HG03439 (cell line): ENCODE results near the gene XPNPEP1.

Experiments
- ATAC-seq: cut with Tn5 transposase; IDR thresholded peaks from one replicate; pipeline ENCODE4 v1.9.1; 2021; ENCODE audit warnings: mild to moderate bottlenecking, moderate library complexity; ENCODE audit not compliant: unreplicated experiment

The XPNPEP1 gene

DNA sequence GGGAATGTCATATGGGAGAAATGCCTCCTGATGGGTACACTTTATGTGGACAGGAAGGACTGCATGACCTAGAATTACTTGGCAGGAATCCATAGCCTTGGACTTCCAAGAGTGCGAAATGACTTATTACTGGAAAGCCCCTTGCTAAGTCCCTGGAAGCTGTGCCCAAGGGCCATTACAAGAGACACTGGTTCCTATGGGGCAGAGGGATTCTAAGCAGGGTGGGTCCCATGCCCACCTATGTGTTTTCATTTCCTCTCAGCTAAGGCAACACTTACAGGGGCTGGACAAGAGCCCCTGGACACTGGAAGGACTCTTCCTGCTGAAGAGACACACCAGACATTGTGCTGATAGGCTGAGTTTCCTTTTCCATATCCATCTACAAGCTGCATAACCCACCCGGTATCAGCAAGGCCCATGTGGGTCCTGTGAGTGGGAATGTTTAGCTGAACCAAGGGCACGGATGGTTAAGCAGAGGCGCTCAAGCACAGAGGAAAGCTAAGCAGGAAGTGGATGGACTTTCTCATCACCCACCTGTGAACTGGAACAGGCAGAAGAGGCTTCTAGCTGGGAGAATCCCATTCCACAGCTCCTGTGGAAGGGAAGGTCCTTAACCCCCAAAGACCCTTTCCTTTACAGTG is 56.2 kb downstream of the XPNPEP1 start:
- ATAC-seq: no peak

DNA sequence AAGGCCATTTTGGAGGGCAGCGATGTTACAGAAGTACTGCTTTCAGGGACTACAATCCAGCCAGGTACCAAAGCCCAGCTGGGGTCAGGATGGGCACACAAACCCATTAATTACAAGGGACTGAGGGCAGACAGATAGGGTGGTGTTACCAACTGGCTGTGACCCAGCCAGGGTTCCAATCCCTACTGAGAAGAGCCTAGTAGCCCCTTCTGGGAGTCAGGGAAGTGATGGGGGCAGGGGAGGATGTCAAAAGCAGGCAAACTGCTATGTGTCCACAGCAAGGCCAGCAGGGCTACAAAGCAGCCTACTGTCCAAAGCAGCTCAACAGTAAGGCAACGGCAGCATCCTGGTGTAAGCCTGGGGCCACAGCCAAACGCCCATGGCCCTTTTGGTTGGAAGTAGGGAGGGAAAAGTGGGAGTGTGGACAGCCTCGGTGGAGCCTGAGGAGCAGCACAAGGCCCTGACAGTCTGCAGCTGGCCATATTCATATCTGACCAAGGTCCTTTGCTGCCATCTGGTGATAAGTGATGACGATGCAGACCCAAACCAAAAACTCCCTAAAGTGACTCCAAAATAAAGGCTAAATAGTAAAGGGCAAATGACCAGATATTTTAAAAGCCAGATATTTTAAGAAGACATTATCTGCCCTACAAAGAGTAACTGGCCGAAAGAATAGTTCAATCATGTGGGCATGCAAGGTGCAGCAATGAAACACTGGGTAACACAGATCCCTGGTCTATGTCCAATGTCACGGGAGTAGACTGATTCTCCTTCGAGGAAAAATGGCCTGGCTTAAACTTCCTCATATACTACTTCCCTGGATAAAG is 56.9 kb downstream of the XPNPEP1 start:
- ATAC-seq: no peak

DNA sequence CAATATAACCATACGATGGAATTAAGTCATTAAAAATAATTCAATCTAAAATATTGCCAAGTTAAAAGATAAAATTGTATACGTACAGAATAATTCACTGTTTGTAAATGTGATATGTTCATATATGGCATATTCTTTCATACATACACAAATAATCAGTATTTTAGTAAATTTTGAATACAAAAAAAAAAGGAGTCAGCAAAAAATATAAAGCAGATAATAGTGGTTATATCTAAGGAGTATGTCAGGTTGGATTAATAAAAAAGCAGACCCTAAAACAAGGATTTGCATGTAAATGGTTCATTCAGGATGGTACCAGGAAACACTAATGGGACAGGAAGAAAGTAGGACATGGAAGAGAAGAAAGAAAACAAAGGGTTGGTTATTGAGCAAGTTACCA is 59.5 kb downstream of the XPNPEP1 start:
- no peak for ATAC-seq

DNA sequence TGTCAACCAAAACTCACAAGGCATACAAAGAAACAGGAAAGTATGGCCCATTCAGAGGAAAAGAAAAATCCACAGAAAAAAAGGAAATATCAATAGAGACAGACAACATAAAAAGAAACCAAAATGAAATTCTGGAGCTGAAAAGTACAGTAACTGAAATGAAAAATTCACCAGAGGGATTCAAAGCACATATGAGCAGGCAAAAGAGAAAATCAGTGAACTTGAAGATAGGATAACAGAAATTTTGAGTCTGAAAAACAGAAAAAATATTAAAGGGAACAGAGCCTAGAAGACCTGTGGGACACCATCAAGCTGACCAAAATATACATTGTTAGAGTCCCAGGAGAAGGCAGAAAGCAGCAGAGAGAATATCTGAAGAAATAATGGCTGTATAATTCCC is 60.6 kb downstream of the XPNPEP1 start:
- no peak for ATAC-seq

DNA sequence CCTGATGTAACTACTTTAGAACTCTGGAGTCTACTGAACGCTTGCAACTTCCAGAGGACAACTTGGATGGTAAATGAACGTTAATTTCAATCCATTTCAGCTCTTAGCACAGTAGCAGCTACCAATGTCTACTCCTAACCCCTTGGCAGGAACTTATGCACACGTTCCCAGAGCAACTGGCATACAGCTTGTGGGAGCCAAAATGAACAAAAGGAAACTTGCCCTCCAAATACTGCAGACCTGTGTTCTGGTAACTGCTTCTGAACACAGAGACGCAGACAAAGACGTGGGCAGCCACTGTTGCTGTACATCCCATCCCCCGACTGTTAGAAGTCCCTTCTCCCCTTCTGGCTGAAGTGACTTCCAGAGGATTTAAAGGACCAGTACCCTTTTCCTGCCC is 61.3 kb downstream of the XPNPEP1 start:
- ATAC-seq: no peak

DNA sequence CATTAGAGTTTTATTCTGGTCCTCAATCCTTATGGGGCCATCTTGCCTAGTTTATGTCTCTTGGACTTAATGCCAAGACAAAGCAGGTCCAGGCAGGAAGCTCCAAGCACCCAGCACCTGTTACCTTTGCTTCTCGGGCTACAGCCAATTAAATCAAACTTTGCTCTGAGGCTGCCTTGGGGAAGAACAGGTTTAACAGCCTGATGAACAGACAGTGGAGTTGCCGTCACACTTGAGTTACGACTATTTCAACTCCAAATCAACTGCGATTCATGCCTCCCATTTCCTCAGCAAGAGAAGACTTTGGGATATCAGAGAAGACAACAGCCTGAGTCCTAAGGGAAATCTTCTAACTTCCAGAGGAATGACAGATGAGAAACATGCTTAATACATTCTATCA is 62.2 kb downstream of the XPNPEP1 start:
- no peak for ATAC-seq

DNA sequence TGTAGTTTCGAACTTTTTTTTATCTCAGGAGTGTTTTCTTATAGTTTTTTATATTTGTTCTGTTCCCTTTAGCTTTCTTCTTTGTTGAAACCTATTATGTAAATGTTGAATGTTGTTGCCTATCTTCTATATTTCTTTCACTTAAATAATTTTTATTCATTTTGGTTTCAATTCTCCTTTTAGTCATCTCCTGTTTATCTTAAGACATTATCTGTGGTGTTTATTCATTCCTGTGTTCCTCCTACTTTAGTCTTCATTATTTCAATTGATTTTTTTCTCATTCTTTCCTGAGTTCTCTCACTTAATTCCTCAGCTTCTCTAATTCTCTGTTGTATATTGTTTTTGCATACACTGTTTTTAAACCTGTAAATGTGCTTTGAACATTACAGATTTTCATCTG is 64.1 kb downstream of the XPNPEP1 start:
- no peak for ATAC-seq

DNA sequence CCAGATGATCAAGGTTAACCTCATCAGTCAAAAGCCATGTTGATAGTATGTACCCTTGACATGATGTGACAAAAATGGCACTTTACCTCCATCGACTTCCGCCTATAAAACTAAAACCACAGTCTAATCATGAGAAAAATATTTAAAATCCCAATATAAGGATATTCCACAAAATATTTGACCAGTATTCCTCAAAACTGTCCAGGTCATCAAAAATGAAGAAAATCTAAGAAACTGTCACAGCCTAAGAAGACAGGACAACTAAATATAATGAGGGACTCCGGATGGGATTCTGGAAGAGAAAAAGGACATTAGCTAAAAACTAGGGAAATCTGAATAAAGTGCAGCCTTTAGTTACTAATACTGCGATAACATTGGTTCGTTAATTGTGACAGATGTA is 67.6 kb downstream of the XPNPEP1 start:
- no peak for ATAC-seq

DNA sequence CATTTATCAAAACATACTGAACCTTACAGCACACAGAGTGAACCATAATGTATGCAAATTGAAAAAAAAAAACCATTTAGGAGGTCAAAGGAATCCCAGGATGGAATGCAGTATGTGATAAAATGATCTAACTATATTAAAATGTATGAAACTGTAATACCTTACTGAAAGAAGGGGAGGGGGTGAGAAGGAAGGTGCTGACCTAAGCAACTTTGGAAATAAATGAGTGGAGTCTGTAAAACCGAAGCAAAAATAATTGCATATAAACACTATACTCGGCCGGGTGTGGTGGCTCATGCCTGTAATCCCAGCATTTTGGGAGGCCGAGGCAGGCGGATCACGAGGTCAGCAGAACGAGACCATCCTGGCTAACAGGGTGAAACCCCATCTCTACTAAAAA is 69.4 kb downstream of the XPNPEP1 start:
- ATAC-seq: no peak

DNA sequence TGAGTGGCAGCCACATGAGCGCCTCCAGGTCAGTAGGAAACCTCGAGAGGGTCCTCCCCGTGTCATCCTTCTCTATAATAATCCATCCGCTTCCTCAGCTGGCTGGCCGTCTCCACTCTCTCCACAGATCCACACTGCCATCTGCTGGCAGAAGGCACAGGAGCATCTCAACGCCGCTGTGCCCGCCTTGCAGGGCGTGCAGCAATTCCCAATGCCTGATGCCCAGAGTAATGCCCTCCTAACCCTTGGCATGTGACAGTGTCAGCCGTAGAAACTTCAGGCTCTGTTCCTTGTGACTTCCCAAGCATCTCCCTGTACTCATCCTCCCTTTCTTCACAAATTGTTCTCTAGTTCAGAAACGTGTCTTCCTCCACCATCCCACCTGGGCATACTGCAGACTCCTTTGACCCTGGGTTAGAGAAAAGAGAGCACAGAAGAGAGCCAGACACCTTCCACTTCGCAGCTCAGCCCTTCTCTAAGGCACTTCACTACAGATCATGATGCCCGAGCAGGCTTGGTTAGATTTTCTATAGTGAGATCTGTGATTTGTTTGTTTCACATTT is 70.8 kb downstream of the XPNPEP1 start:
- ATAC-seq: peak; percentile 92

DNA sequence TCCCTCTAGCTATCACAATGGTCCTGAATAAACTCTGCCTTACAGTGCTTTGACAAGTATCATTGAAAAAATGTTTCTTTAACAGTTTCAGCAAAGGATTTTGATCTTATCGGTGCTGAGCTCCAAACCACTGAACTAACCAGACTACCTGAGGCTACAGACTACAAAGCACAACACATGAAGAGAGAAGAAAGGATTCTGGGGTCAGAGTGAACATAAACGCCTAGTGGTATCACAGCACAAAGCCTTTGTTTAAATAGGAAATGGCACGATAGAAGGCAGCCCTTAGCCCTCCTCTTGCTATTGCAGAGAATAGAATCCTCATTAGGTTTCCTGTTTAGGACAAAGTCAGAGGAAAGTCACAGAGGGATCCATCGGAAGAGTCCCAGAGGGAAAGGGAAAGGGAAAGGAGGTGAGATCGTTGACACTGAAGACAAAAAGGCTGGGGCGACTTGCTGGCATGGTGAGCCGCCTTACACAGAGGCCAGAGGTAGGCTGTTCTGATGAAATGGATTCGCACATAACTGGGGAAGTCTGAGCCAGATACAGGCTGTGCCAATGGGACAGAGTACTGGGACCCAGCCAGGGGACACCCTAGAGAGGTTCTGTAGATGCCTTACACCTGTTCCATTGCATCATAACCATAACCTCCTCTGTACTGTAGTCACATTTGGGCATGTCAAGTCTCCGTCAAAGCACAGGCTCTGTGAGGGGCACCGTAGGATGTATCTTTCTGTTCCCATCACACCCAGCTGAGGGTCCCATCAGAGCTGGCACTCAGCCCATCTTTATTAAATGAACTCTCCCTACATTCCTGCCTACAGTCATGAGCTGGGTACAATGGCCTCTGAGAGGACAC is 71.5 kb downstream of the XPNPEP1 start:
- peak; percentile 12 for ATAC-seq

DNA sequence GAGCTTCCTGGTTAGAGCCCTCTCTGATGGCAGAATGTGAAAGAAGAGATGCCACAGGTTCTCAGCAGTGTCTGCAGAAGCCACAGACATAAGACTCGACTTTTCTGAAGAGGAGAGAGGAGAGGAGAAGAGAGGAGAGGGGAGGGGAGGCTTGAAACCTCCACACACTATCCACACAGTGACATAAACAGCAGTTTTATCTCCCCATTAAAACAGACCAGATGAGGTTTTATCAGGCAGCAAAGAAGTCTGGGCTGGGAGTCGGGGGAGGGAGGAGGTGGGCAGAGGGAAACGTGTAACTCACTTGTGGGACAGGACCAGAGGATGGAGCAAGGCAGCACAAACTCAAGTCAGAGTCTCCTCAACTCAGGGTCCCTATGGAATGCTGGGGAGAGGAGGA is 76.5 kb downstream of the XPNPEP1 start:
- no peak for ATAC-seq

DNA sequence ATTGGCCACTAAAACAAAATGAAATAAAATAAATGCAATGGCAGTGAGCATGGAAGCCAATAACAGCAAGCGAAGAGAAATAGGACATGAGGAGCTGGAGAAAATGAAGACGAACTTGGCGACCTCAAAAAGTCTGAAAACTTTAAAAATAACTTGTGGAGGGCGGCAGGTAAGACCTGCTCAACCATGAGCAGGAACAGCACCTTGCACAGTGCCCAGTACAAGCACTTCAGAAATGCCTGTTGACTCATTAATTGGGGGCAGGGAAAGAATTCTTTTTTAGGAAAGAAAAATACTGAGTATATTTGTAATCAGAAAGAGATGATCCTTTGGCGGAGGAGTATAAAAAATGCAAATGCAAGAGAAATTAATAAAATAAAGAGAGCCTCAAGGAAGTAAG is 78.0 kb downstream of the XPNPEP1 start:
- no peak for ATAC-seq

DNA sequence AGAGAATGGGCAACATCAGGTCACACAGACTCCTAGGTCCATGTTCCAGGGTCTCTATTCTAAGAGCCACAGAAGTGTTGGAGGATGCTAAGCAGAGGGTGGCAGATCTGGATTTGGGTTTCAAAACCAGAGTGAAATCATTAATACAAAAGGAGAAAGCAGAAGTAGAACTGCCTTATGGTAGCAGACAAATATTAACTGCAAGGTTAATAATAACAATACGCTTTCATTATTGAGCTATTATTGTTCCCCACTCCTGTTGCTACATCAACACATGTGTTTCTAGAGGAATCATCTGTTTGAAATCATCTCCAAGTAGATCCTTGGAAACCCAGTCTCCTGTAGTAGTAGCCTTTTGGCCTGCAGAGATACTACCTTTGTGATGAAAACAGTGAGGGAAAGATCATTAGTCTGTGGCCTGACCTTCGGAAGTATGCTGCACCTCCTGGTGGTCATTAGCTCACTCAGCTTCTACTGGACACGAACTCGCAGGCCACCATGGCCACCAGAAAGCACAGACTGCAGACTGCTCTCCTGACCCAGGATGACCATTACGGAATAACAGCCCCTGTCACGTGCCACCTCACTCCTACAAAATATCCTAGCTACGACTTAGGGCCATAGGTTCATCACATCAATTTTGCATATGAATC is 84.6 kb downstream of the XPNPEP1 start:
- ATAC-seq: no peak

DNA sequence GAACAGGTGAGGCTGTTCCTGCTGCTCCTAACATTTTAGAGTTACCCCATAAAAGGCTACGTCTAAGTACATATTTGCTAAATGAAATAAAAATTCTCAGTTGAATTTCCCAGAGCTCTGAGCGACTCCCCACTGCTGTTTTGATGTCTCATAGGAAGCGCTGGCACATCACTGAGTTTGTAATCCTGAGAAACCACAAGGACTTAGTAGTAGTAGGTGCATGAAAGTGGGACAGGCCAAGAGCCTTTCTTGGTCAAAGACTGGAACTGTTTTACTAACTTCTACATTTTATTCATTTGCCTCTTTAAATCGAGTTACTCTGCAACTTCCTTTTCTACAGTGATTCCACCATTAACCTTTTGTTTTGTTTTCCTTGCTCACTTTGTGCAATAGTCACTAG is 85.9 kb downstream of the XPNPEP1 start:
- ATAC-seq: no peak

DNA sequence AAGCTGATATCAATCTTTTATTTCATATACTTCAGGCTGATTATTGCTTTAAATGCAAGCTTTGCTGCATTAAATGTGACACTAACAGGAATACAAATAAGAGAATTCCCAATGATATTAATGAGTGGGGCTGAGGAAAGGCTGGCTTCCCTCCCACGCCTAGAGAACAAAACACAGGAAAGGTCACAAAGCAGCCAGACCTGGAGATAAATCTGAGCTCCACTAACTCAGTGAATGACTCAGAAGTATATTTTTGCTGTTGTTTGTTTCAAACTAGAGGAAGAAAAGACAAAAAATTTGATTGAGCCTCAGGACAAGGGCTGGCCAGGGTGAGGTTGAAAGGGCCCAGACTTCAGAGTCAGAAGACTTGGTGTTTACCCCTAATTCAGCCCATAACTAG is 88.1 kb downstream of the XPNPEP1 start:
- ATAC-seq: no peak

DNA sequence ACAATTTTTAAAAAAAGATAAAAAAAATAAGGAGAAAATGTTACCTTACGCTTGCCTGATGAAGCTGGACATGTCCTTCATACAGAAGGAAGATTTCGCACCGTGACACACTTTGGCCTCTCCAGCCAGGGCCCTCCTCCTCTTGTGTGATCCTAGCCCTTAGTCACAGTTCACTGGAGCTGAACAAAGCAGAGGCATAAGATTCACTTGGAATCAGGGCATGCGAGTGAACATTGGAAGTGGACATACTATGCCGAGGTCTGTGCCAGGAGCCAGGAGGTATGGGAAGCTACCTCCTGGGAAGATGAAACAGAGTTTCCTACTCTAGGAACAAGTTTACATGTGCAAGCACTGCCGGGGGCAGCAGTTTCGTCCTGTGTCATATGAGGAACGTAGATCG is 91.5 kb downstream of the XPNPEP1 start:
- no peak for ATAC-seq

DNA sequence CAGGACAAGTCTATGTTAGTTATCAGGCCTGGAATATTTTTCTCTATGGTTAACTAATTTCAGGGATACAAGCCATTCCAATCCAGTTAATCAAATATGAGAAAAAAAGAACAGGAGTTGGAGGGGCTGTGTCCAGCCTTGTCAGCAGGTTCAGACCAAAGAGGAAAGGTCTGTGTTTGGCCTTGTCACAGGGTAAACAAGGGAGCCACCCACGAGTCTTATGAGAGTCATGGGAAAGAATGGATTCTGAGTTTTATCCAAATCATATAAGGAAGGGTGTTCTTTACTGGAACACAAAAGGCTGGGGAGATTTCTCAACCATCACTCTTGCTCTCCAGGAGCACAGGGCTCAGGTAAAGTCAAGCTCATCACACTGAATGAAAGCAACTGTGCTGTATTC is 99.1 kb downstream of the XPNPEP1 start:
- no peak for ATAC-seq

DNA sequence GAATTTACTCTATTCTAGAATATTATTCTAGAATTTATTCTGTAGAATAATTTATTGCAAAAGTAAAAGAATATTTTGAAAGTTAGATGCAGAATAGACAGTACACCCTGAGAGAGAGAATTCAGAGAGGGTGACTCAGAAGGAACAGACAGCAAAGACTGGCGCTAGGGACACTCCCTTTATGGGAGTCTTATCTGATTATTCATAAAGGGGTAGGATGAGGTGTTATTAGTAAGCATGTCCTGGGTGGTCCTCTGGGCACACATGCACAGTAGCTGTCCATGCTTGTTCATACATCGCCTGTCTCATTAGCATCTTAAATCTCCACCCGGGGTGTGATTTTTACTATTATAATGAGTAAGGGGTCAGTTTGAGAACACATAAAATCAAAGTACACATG is 100.1 kb downstream of the XPNPEP1 start:
- ATAC-seq: no peak

DNA sequence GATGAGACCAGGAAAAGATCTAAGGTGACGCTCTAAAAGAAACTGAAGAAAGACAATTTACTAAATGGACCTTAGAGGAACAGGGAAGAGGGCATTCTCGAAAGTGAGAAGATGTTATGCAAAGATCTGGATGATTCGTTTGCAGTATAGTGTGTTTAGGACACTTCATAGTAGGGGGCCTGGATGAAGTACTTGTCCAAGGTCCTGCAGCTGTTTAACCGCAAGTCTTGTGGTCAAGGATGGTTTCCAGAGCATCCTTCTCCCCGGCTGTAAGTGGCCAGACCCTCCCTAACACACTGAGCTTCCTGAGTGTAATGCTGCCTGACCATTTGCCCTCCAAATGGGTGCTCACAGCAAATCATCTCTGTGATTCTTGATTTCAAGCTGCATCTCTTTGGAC is 101.6 kb downstream of the XPNPEP1 start:
- ATAC-seq: no peak
